ENCODE results near the gene TOB2. TPM values are rescaled to one million over a fixed set of nuclear protein-coding genes. Genes with fewer than 3 reads are reported as not detected.
A peak's percentile ranks its signal among the peaks of the same experiment; 100 is the strongest.

Gene TOB2
- total RNA-seq, 1 donor from 2014 or later, result 47.4 TPM

GRCh38 chr22:41487037-41487935 is 40.7 kb upstream of the TOB2 start:
- TF ChIP-seq, protein P1, sequence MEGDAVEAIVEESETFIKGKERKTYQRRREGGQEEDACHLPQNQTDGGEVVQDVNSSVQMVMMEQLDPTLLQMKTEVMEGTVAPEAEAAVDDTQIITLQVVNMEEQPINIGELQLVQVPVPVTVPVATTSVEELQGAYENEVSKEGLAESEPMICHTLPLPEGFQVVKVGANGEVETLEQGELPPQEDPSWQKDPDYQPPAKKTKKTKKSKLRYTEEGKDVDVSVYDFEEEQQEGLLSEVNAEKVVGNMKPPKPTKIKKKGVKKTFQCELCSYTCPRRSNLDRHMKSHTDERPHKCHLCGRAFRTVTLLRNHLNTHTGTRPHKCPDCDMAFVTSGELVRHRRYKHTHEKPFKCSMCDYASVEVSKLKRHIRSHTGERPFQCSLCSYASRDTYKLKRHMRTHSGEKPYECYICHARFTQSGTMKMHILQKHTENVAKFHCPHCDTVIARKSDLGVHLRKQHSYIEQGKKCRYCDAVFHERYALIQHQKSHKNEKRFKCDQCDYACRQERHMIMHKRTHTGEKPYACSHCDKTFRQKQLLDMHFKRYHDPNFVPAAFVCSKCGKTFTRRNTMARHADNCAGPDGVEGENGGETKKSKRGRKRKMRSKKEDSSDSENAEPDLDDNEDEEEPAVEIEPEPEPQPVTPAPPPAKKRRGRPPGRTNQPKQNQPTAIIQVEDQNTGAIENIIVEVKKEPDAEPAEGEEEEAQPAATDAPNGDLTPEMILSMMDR (conservative IDR thresholded peaks at IDR 0.05), result no peak
- no peaks in the 10 kb centered on the region for H3K9me3 Mint-ChIP-seq
- peaks cover 45% of the 10 kb centered on the region for H3K4me1 Mint-ChIP-seq (ENCODE audit: unreplicated experiment)
- DNase-seq (ENCODE audit: extremely low spot score, unreplicated experiment), result no peak
- no peaks in the 10 kb centered on the region for H3K27me3 Mint-ChIP-seq
- H3K4me3 Mint-ChIP-seq, result no peak overlapping the region
- H3K27ac Mint-ChIP-seq, result peak overlapping the region; percentile 10
- no peaks in the 10 kb centered on the region for H3K36me3 Mint-ChIP-seq

- DNase-seq (ENCODE audit: extremely low spot score, unreplicated experiment), result no peak
- Mint-ChIP-seq H3K4me3 (no peak overlapping the region), H3K4me1 (ENCODE audit: unreplicated experiment) (peaks cover 33% of the 10 kb centered on the region), H3K9me3 (no peaks in the 10 kb centered on the region), H3K27ac (peak overlapping the region; percentile 69), H3K27me3 (no peaks in the 10 kb centered on the region), H3K36me3 (no peaks in the 10 kb centered on the region)
- TF ChIP-seq, protein P1 (conservative IDR thresholded peaks at IDR 0.05), result no peak
Observed at GRCh38 chr22:41485033-41485432, 38.4 kb upstream of the TOB2 start.

DNA sequence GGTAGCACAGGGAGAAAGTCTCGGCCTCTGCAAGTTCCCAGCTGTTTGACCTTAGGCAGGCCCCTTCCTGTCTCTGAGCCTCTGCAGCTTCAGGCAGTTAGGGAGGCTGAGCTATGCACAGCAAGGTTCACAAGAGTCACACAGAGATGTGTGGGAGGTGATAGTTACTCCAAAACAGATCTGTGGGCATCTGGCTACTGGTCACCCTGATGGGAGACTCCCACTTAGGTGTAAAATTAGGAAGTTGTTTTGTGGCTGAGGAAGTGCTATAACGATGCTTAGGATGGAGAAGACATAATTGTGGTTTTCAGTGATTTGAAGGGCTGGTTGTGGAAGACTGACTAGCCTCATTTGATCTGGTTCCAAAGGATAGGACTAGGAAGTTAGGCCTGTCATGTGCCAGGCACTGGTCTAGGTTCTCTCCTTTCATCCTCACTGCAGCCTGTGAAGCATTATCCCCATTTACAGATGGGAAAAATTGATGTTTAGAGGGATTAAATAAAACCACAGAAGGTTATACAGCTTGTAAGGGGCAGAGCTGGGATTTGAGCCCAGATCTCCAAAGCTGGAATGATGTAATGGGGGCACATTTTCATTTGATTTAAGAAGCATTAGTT is 35.8 kb upstream of the TOB2 start:
- peaks cover 30% of the 10 kb centered on the region for H3K4me1 Mint-ChIP-seq (ENCODE audit: unreplicated experiment)
- no peak for DNase-seq (ENCODE audit: extremely low spot score, unreplicated experiment)
- H3K27ac Mint-ChIP-seq, result peak overlapping the region; percentile 21
- TF ChIP-seq, protein P1 (conservative IDR thresholded peaks at IDR 0.05), result no peak
- H3K4me3 Mint-ChIP-seq, result no peak overlapping the region
- H3K36me3 Mint-ChIP-seq, result no peaks in the 10 kb centered on the region
- H3K27me3 Mint-ChIP-seq, result no peaks in the 10 kb centered on the region
- H3K9me3 Mint-ChIP-seq, result no peaks in the 10 kb centered on the region

GRCh38 chr22:41481925-41482318 is 35.3 kb upstream of the TOB2 start:
- TF ChIP-seq, protein P1 (conservative IDR thresholded peaks at IDR 0.05), result no peak
- DNase-seq (ENCODE audit: extremely low spot score, unreplicated experiment), result no peak
- Mint-ChIP-seq H3K9me3 (no peaks in the 10 kb centered on the region), H3K27me3 (no peaks in the 10 kb centered on the region), H3K4me1 (ENCODE audit: unreplicated experiment) (peaks cover 26% of the 10 kb centered on the region), H3K27ac (no peak overlapping the region), H3K36me3 (no peaks in the 10 kb centered on the region), H3K4me3 (no peak overlapping the region)

GRCh38 chr22:41481131-41481830 is 34.7 kb upstream of the TOB2 start:
- no peaks in the 10 kb centered on the region for H3K9me3 Mint-ChIP-seq
- TF ChIP-seq, protein P1 (conservative IDR thresholded peaks at IDR 0.05), result no peak
- peaks cover 23% of the 10 kb centered on the region for H3K4me1 Mint-ChIP-seq (ENCODE audit: unreplicated experiment)
- DNase-seq (ENCODE audit: extremely low spot score, unreplicated experiment), result no peak
- peak overlapping the region; percentile 3 for H3K27ac Mint-ChIP-seq
- no peaks in the 10 kb centered on the region for H3K36me3 Mint-ChIP-seq
- no peaks in the 10 kb centered on the region for H3K27me3 Mint-ChIP-seq
- H3K4me3 Mint-ChIP-seq, result no peak overlapping the region

All from type B pancreatic cell (in vitro differentiated cells).